GM23338 (cell line): ENCODE measurements around the gene RAI14. TPM values are rescaled to one million over a fixed set of nuclear protein-coding genes. Genes with fewer than 3 reads are reported as not detected.

ENCODE experiments used
- ATAC-seq: fragments of 200-7000 bp; cut with Tn5 transposase; 3 replicates; pipeline ENCODE4 v1.9.1; 2020
- DNase-seq: peaks from one replicate; pipeline ENCODE4 v3.0.0-alpha.2; 2015; ENCODE audit warnings: low spot score
- H2AFZ ChIP-seq: fragments of 200-600 bp; sonication (generic); 2 replicates; pipeline ENCODE4 v1.8.0; 2016; ENCODE audit warnings: antibody characterized with exemption, mild to moderate bottlenecking, moderate library complexity
- H3F3A ChIP-seq: fragments of 200-600 bp; sonication (generic); replicated peaks from 2 replicates; pipeline ENCODE4 v1.8.0; 2017; ENCODE audit warnings: antibody characterized with exemption, mixed run types, low read depth
- H3K27ac ChIP-seq: fragments of 200-600 bp; sonication (generic); 2 replicates; pipeline ENCODE4 v1.6.1; 2016; ENCODE audit warnings: low read depth
- H3K27me3 ChIP-seq: fragments of 200-600 bp; sonication (generic); 2 replicates; pipeline ENCODE4 v1.8.0; 2016; ENCODE audit warnings: mild to moderate bottlenecking, mixed run types, moderate library complexity; ENCODE audit not compliant: insufficient read depth
- H3K36me3 ChIP-seq: fragments of 200-600 bp; sonication (generic); 2 replicates; pipeline ENCODE4 v1.8.0; 2016; ENCODE audit warnings: mild to moderate bottlenecking; ENCODE audit not compliant: insufficient read depth
- H3K4me1 ChIP-seq: fragments of 200-600 bp; sonication (generic); 2 replicates; pipeline ENCODE4 v1.8.0; 2016; ENCODE audit warnings: mild to moderate bottlenecking, moderate library complexity; ENCODE audit not compliant: insufficient read depth
- H3K4me2 ChIP-seq: fragments of 200-600 bp; sonication (generic); 2 replicates; pipeline ENCODE4 v1.7.1; 2017; ENCODE audit warnings: mixed run types
- H3K4me3 ChIP-seq: fragments of 200-600 bp; sonication (generic); 2 replicates; pipeline ENCODE4 v1.6.1; 2016; ENCODE audit warnings: mixed run types
- H3K79me2 ChIP-seq: fragments of 200-600 bp; sonication (generic); replicated peaks from 2 replicates; pipeline ENCODE4 v1.8.0; 2017; ENCODE audit warnings: mild to moderate bottlenecking; ENCODE audit not compliant: insufficient read depth
- H3K9me2 ChIP-seq: fragments of 200-600 bp; sonication (generic); 2 replicates; pipeline ENCODE4 v1.8.0; 2017; ENCODE audit not compliant: insufficient read depth
- H4K20me1 ChIP-seq: fragments of 200-600 bp; sonication (generic); replicated peaks from 2 replicates; pipeline ENCODE4 v1.8.0; 2017; ENCODE audit warnings: mild to moderate bottlenecking; ENCODE audit not compliant: insufficient read depth
- H3K27ac Mint-ChIP-seq: 2 replicates; pipeline ENCODE4 v1.8.0; 2020; ENCODE audit warnings: inconsistent platforms, mild to moderate bottlenecking, moderate library complexity, mixed read lengths
- H3K27me3 Mint-ChIP-seq: 3 replicates; pipeline ENCODE4 v1.8.0; 2022; ENCODE audit warnings: low read depth, mild to moderate bottlenecking, moderate library complexity, mixed read lengths, inconsistent platforms; ENCODE audit not compliant: insufficient read depth, poor library complexity
- H3K36me3 Mint-ChIP-seq: 3 replicates; pipeline ENCODE4 v1.8.0; 2021; ENCODE audit warnings: low read depth, mild to moderate bottlenecking, inconsistent platforms, moderate library complexity, mixed read lengths
- H3K4me1 Mint-ChIP-seq: 3 replicates; pipeline ENCODE4 v1.8.0; 2020; ENCODE audit warnings: mild to moderate bottlenecking, inconsistent platforms, mixed read lengths
- H3K4me3 Mint-ChIP-seq: 3 replicates; pipeline ENCODE4 v1.8.0; 2021; ENCODE audit warnings: moderate library complexity, mild to moderate bottlenecking, inconsistent platforms, mixed read lengths
- H3K9me3 Mint-ChIP-seq: 3 replicates; pipeline ENCODE4 v1.8.0; 2020; ENCODE audit warnings: moderate library complexity, mild to moderate bottlenecking, inconsistent platforms, mixed read lengths
- CREB1 ChIP-seq: fragments of 250-450 bp; sonication (Bioruptor Pico); IDR thresholded peaks from 2 replicates; pipeline ENCODE4 v1.5.0; 2020; ENCODE audit warnings: low read depth, mild to moderate bottlenecking, moderate library complexity
- CTCF ChIP-seq, 2 experiments: fragments of 200-600 bp in 1 of 2; sonication (generic) in 1 of 2; conservative IDR thresholded peaks; 2 replicates each; pipeline versions ENCODE4 v1.5.1 to v1.6.1; 2016 to 2017; ENCODE audit warnings: antibody characterized with exemption in 2 of 2, low read depth in 2 of 2, mild to moderate bottlenecking in 2 of 2, moderate library complexity in 1 of 2
- ETS1 ChIP-seq: IDR thresholded peaks from 2 replicates; pipeline ENCODE4 v1.6.1; 2016; ENCODE audit warnings: antibody characterized with exemption
- EZH2 ChIP-seq: fragments of 200-600 bp; sonication (generic); IDR thresholded peaks from one replicate; pipeline ENCODE4 v1.8.0; 2017; ENCODE audit warnings: antibody characterized with exemption, mild to moderate bottlenecking, low read depth; ENCODE audit not compliant: unreplicated experiment
- EZH2phosphoT487 ChIP-seq: fragments of 200-600 bp; sonication (generic); IDR thresholded peaks from one replicate; pipeline ENCODE4 v1.8.1; 2018; ENCODE audit warnings: antibody characterized with exemption; ENCODE audit not compliant: unreplicated experiment
- JUNB ChIP-seq: IDR thresholded peaks from one replicate; pipeline ENCODE4 v1.6.1; 2016; ENCODE audit warnings: antibody characterized with exemption; ENCODE audit not compliant: unreplicated experiment
- NANOG ChIP-seq: IDR thresholded peaks from 2 replicates; pipeline ENCODE4 v1.6.1; 2016; ENCODE audit warnings: antibody characterized with exemption, borderline replicate concordance
- POLR2AphosphoS5 ChIP-seq: IDR thresholded peaks from 2 replicates; pipeline ENCODE4 v1.6.1; 2016; ENCODE audit warnings: antibody characterized with exemption, low read depth
- REST ChIP-seq: IDR thresholded peaks from one replicate; pipeline ENCODE4 v1.6.1; 2018; ENCODE audit warnings: antibody characterized with exemption; ENCODE audit not compliant: unreplicated experiment
- STAT1 ChIP-seq: IDR thresholded peaks from one replicate; pipeline ENCODE4 v1.6.1; 2016; ENCODE audit warnings: antibody characterized with exemption; ENCODE audit not compliant: unreplicated experiment
- ZNF114 ChIP-seq: fragments of 250-450 bp; sonication (Bioruptor Pico); IDR thresholded peaks from 2 replicates; pipeline ENCODE4 v1.5.0; 2020; ENCODE audit warnings: mild to moderate bottlenecking, moderate library complexity
- ZNF331 ChIP-seq: fragments of 250-450 bp; sonication (Bioruptor Pico); IDR thresholded peaks from 2 replicates; pipeline ENCODE4 v1.5.0; 2020; ENCODE audit warnings: low read depth, mild to moderate bottlenecking, moderate library complexity
- ZNF462 ChIP-seq: fragments of 250-450 bp; sonication (Bioruptor Pico); IDR thresholded peaks from 2 replicates; pipeline ENCODE4 v1.5.0; 2020; ENCODE audit warnings: mild to moderate bottlenecking, moderate library complexity
- polyA plus RNA-seq: library from polyadenylated mRNA; unstranded; fragments of >200 nt; fragmentation: Nextera tagmentation; extraction: Ambion mirVana; gene quantifications from 2 replicates; pipeline ENCODE4 v1.2.1, GENCODE V29; 2016
- total RNA-seq: library from RNA; depleted of rRNA; stranded (reverse); fragments of >200 nt; shearing (Covaris generic); gene quantifications from 2 replicates; pipeline ENCODE4 v1.2.3, GENCODE V29; 2014

The RAI14 gene
- total and polyA plus RNA-seq, 2 experiments from 2014 or later: 58.8 to 95.8 TPM

GRCh38 chr5:34791761-34792244 lies 135.7 kb downstream of the RAI14 start:
- Mint-ChIP-seq H3K4me1 (peaks cover 4% of the 10 kb centered on the region; the same call in 2 of the 3 replicates), H3K9me3 (peaks cover 8% of the 10 kb centered on the region), H3K4me3 (no peak overlapping the region), H3K27me3 (peaks cover 2% of the 10 kb centered on the region), H3K36me3 (peaks cover 25% of the 10 kb centered on the region), H3K27ac (no peak overlapping the region)
- Histone ChIP-seq H3K79me2 (peaks cover 61% of the 10 kb centered on the region), H3K36me3 (peaks cover 13% of the 10 kb centered on the region), H4K20me1 (peaks cover 8% of the 10 kb centered on the region; the same call in 1 of the 2 replicates), H3K4me3 (no peak overlapping the region), H3K27me3 (no peaks in the 10 kb centered on the region), H3K4me2 (no peak overlapping the region), H3K27ac (peak overlapping the region; percentile 41; the same call in 1 of the 2 replicates), H3F3A (no peaks in the 10 kb centered on the region), H3K4me1 (no peaks in the 10 kb centered on the region), H3K9me2 (0 out of 2 replicates have a peak, but pooled peaks cover 11% of the 10 kb centered on the region), H2AFZ (no peak overlapping the region)
- DNase-seq (no peak), ATAC-seq (peak; percentile 83)
- TF ChIP-seq CTCF (conservative IDR thresholded peaks at IDR 0.05; ENCODE audit: low read depth in 2 of 2): no peak
- TF ChIP-seq ZNF114: no peak
- no peak for TF ChIP-seq ZNF462 (CRISPR knock-in tag)
- no peak for TF ChIP-seq JUNB
- TF ChIP-seq EZH2: no peak
- TF ChIP-seq CREB1 (CRISPR knock-in tag): no peak
- no peak for TF ChIP-seq NANOG
- no peak for TF ChIP-seq STAT1
- TF ChIP-seq EZH2phosphoT487: no peak
- no peak for TF ChIP-seq ETS1
- no peak for TF ChIP-seq POLR2AphosphoS5
- TF ChIP-seq ZNF331 (CRISPR knock-in tag): no peak
- no peak for TF ChIP-seq REST
